ENCODE measurements around the gene MIGA2. TPM values are rescaled to one million over a fixed set of nuclear protein-coding genes. Genes with fewer than 3 reads are reported as not detected.

The MIGA2 gene
- polyA plus RNA-seq, 2 of the 4 experiments (the other 2 are of a cell fraction), result 6.4 to 16.1 TPM

DNA sequence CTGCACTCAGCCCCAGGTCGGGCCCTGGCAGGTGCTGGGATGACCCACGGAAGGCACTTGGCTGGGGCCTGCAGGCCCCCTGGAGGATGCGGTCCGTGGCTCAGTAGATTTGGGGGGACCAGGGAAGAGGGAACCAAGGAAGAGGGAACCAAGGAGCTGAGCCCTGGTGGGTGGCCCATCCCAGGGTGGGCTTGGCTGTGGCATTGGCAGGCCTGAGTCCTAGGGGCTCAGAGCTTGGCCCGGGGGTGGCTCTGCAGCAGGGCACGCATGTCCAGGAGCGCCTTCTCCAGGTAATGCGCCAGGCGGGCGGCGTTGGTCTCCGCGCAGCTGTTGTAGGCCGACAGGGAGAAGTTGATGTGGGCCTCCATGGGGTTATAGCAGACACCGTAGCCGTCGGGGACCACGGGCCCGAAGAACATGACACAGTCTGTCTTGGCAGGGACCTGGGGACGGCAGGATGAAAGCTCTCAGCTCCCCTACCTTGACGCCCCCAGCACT, 58.8 kb downstream of the MIGA2 start (continued):
- TF ChIP-seq, protein P1, sequence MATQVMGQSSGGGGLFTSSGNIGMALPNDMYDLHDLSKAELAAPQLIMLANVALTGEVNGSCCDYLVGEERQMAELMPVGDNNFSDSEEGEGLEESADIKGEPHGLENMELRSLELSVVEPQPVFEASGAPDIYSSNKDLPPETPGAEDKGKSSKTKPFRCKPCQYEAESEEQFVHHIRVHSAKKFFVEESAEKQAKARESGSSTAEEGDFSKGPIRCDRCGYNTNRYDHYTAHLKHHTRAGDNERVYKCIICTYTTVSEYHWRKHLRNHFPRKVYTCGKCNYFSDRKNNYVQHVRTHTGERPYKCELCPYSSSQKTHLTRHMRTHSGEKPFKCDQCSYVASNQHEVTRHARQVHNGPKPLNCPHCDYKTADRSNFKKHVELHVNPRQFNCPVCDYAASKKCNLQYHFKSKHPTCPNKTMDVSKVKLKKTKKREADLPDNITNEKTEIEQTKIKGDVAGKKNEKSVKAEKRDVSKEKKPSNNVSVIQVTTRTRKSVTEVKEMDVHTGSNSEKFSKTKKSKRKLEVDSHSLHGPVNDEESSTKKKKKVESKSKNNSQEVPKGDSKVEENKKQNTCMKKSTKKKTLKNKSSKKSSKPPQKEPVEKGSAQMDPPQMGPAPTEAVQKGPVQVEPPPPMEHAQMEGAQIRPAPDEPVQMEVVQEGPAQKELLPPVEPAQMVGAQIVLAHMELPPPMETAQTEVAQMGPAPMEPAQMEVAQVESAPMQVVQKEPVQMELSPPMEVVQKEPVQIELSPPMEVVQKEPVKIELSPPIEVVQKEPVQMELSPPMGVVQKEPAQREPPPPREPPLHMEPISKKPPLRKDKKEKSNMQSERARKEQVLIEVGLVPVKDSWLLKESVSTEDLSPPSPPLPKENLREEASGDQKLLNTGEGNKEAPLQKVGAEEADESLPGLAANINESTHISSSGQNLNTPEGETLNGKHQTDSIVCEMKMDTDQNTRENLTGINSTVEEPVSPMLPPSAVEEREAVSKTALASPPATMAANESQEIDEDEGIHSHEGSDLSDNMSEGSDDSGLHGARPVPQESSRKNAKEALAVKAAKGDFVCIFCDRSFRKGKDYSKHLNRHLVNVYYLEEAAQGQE (IDR thresholded peaks at IDR 0.05), result no peak
- no peak for TF ChIP-seq HDAC2 (IDR thresholded peaks at IDR 0.05)
- no peak for TF ChIP-seq ZFP36 (IDR thresholded peaks at IDR 0.05; ENCODE audit: borderline replicate concordance, partially characterized antibody)
- no peak for TF ChIP-seq JUN (IDR thresholded peaks at IDR 0.05)

GRCh38 chr9:129095908-129096307, 59.5 kb downstream of the MIGA2 start:
- WGBS (ENCODE audit: missing lambda C conversion rate), result 94% methylated on average over 7 of the region's 12 CpGs
- Histone ChIP-seq H3K27ac (no peak overlapping the region), H3K9me3 (no peaks in the 10 kb centered on the region), H3K4me3 (no peak overlapping the region), H3K4me2 (no peak overlapping the region), H3K4me1 (no peaks in the 10 kb centered on the region)
- ChIA-PET POLR2A (no interaction called here), CTCF (interaction anchor here (0.8 to 2.4 kb wide), 4 partner anchors 11 to 34 kb away, joined by 3 to 9 read pairs (median 5); no protein-coding TSS in a partner anchor)
- DNase-seq (ENCODE audit: low read depth in 1 of 2, low spot score in 1 of 2) (no peak), FAIRE-seq (no peak), ATAC-seq (no peak)
- no peak for TF ChIP-seq HDAC2 (IDR thresholded peaks at IDR 0.05)
- no peak for TF ChIP-seq CHD2 (IDR thresholded peaks at IDR 0.05; ENCODE audit: low read length, partially characterized antibody)
- TF ChIP-seq EHMT2 (IDR thresholded peaks at IDR 0.05; ENCODE audit: low read depth), result no peak
- no peak for TF ChIP-seq RAD21 (conservative IDR thresholded peaks at IDR 0.05 in 1 of 2, IDR thresholded peaks at IDR 0.05 in 1 of 2)
- TF ChIP-seq MAZ (IDR thresholded peaks at IDR 0.05; ENCODE audit: borderline replicate concordance, low read depth, low read length), result no peak
- TF ChIP-seq, protein P2, sequence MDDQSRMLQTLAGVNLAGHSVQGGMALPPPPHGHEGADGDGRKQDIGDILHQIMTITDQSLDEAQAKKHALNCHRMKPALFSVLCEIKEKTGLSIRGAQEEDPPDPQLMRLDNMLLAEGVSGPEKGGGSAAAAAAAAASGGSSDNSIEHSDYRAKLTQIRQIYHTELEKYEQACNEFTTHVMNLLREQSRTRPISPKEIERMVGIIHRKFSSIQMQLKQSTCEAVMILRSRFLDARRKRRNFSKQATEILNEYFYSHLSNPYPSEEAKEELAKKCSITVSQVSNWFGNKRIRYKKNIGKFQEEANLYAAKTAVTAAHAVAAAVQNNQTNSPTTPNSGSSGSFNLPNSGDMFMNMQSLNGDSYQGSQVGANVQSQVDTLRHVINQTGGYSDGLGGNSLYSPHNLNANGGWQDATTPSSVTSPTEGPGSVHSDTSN (IDR thresholded peaks at IDR 0.05), result no peak
- no peak for TF ChIP-seq EP300 (IDR thresholded peaks at IDR 0.05)
- no peak for TF ChIP-seq HMGXB4 (CRISPR knock-in tag; IDR thresholded peaks at IDR 0.05; ENCODE audit: borderline replicate concordance)
- no peak for TF ChIP-seq ZC3H11A (IDR thresholded peaks at IDR 0.05)
- TF ChIP-seq POLR2AphosphoS2 (conservative IDR thresholded peaks at IDR 0.05; ENCODE audit: low read length), result no peak
- no peak for TF ChIP-seq EHF (CRISPR knock-in tag; IDR thresholded peaks at IDR 0.05)
- TF ChIP-seq POLR2A (IDR thresholded peaks at IDR 0.05; ENCODE audit: low read length), result no peak
- no peak for TF ChIP-seq TP53 (CRISPR knock-in tag; IDR thresholded peaks at IDR 0.05)
- TF ChIP-seq ELK1 (IDR thresholded peaks at IDR 0.05; ENCODE audit: low read depth, low read length), result no peak
- TF ChIP-seq, protein P3, sequence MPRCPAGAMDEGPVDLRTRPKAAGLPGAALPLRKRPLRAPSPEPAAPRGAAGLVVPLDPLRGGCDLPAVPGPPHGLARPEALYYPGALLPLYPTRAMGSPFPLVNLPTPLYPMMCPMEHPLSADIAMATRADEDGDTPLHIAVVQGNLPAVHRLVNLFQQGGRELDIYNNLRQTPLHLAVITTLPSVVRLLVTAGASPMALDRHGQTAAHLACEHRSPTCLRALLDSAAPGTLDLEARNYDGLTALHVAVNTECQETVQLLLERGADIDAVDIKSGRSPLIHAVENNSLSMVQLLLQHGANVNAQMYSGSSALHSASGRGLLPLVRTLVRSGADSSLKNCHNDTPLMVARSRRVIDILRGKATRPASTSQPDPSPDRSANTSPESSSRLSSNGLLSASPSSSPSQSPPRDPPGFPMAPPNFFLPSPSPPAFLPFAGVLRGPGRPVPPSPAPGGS (IDR thresholded peaks at IDR 0.05), result no peak
- no peak for TF ChIP-seq HEYL (CRISPR knock-in tag; IDR thresholded peaks at IDR 0.05)
- no peak for TF ChIP-seq MYC (IDR thresholded peaks at IDR 0.05; ENCODE audit: borderline replicate concordance, low read length)
- no peak for TF ChIP-seq SMC3 (IDR thresholded peaks at IDR 0.05)
- no peak for TF ChIP-seq BHLHE40 (IDR thresholded peaks at IDR 0.05; ENCODE audit: low read depth, low read length)

Data from A549 (cell line).